ENCODE measurements around the gene COL4A2. TPM values are rescaled to one million over a fixed set of nuclear protein-coding genes. Genes with fewer than 3 reads are reported as not detected.

The COL4A2 gene
- polyA plus RNA-seq, 1 experiment = 208 TPM

- TF ChIP-seq, protein P1, sequence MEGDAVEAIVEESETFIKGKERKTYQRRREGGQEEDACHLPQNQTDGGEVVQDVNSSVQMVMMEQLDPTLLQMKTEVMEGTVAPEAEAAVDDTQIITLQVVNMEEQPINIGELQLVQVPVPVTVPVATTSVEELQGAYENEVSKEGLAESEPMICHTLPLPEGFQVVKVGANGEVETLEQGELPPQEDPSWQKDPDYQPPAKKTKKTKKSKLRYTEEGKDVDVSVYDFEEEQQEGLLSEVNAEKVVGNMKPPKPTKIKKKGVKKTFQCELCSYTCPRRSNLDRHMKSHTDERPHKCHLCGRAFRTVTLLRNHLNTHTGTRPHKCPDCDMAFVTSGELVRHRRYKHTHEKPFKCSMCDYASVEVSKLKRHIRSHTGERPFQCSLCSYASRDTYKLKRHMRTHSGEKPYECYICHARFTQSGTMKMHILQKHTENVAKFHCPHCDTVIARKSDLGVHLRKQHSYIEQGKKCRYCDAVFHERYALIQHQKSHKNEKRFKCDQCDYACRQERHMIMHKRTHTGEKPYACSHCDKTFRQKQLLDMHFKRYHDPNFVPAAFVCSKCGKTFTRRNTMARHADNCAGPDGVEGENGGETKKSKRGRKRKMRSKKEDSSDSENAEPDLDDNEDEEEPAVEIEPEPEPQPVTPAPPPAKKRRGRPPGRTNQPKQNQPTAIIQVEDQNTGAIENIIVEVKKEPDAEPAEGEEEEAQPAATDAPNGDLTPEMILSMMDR (IDR thresholded peaks at IDR 0.05; ENCODE audit: low read depth, low read length) = peak; percentile 34; the same call in 1 of the 2 replicates
- no peaks in the 10 kb centered on the region for H3K27me3 ChIP-seq (ENCODE audit: control insufficient read depth, insufficient read depth, low read length)
- DNase-seq (ENCODE audit: low read depth, low spot score) = peak; percentile 81
Observed at GRCh38 chr13:110323172-110323891, 16.2 kb downstream of the COL4A2 start.

DNA sequence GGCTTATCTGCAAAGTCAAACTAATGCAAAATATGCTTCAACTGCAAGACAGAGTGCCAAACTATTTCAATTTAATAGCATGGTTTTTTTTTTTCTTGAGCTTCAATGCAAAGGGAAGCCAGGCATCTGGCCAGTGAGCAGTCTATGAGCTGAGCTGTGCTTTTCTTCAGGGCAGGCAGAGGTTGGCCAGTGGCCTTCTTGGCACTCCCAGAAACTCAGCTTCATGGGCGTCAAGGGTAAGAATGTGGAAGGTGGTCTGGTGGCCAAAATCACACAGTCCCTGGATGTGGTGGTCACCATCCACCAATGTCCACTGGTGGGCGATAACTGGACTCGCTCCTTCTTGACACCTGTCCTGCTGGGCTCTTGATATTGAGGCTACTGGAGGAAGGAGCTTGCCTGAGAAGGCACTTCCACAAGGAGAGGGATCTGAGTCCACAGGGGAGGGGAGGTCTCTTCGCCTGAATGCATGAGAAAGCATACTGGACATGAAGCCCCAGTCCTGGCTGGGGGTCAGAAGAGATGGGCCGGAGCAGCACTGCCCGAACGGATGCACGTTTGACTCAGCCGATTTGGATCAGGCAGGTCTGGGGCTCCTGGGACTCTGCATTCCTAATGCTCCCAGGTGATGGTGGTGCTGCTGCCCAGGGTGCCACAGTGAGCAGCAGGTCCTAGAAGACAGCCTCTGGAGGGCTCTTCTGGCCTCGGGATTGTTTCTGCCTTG is 17.1 kb downstream of the COL4A2 start:
- Histone ChIP-seq H3K4me3 (ENCODE audit: low read depth, low read length) (no peak overlapping the region), H3K27ac (ENCODE audit: low read depth, low read length) (no peak overlapping the region), H3K27me3 (ENCODE audit: control insufficient read depth, insufficient read depth, low read length) (no peaks in the 10 kb centered on the region), H3K9me3 (ENCODE audit: control insufficient read depth, insufficient read depth, low read length) (no peaks in the 10 kb centered on the region; the same call in 1 of the 2 replicates)
- ChIA-PET CTCF (interaction anchor here (0.6 to 1.9 kb wide), 4 partner anchors 36 to 535 kb away, joined by 3 to 7 read pairs (median 4); no protein-coding TSS in a partner anchor), POLR2A (interaction anchor here (0.6 to 2.1 kb wide), 8 partner anchors 12 to 88 kb away, joined by 3 to 18 read pairs (median 7); partner anchors contain the start of genes COL4A1 and COL4A2)
- TF ChIP-seq, protein P1 (IDR thresholded peaks at IDR 0.05; ENCODE audit: low read depth, low read length) = no peak
- DNase-seq (ENCODE audit: low read depth, low spot score) = no peak

More at GRCh38 chr13:110323172-110323891, 16.2 kb downstream of the COL4A2 start:
- POLR2A ChIA-PET = interaction anchor here (0.9 to 2.1 kb wide), 12 partner anchors 9 to 88 kb away, joined by 3 to 18 read pairs (median 7); partner anchors contain the start of genes COL4A1 and COL4A2
- Histone ChIP-seq H3K9me3 (ENCODE audit: control insufficient read depth, insufficient read depth, low read length) (no peaks in the 10 kb centered on the region; the same call in 1 of the 2 replicates), H3K27ac (ENCODE audit: low read depth, low read length) (peak overlapping the region; percentile 75), H3K4me3 (ENCODE audit: low read depth, low read length) (no peak overlapping the region)
- CTCF ChIA-PET = interaction anchor here (0.6 to 1.9 kb wide), 4 partner anchors 76 to 536 kb away, joined by 3 to 7 read pairs (median 3); no protein-coding TSS in a partner anchor

DNA sequence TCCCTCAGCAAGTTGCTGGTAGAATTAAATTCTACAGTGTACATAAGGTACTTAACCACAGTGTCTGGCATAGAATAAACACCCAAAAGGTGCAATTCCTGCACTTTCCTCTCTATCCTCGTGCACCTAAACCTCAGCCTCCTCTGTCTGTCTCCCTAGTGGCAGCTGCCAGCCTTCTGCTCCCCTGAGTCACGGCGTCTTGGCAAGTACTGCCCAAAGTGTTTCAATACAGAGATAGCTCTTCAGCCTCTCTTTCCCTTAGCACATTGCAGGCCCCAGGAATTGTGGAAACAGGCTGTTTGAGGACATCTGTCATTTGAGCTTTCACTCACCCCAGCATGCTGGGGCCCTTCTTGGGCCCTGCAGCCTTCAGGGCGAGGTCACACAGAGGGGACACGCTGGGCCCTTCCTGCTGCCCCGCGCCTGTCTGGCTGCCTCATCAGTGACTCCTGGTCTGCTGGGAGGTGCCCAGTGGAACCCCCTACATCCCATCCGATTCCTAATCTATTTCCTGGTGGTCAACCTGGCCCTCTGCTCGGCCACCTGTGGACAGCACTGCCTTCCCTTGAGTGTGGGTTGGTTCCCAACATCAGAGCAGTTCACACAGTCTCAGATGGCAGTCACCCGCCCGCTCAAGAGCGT is 19.3 kb downstream of the COL4A2 start:
- CTCF ChIA-PET = no interaction called here
- POLR2A ChIA-PET = interaction anchor here (1.0 kb wide), 1 partner anchor 19 kb away, joined by 5 read pairs; the partner anchor contains the start of genes COL4A1 and COL4A2
- H3K4me3 ChIP-seq (ENCODE audit: low read depth, low read length) = no peak overlapping the region
- TF ChIP-seq, protein P1 (IDR thresholded peaks at IDR 0.05; ENCODE audit: low read depth, low read length) = no peak
- no peaks in the 10 kb centered on the region for H3K27me3 ChIP-seq (ENCODE audit: control insufficient read depth, insufficient read depth, low read length)
- no peaks in the 10 kb centered on the region; the same call in 1 of the 2 replicates for H3K9me3 ChIP-seq (ENCODE audit: control insufficient read depth, insufficient read depth, low read length)
- H3K27ac ChIP-seq (ENCODE audit: low read depth, low read length) = peak overlapping the region; percentile 21
- DNase-seq (ENCODE audit: low read depth, low spot score) = no peak

DNA sequence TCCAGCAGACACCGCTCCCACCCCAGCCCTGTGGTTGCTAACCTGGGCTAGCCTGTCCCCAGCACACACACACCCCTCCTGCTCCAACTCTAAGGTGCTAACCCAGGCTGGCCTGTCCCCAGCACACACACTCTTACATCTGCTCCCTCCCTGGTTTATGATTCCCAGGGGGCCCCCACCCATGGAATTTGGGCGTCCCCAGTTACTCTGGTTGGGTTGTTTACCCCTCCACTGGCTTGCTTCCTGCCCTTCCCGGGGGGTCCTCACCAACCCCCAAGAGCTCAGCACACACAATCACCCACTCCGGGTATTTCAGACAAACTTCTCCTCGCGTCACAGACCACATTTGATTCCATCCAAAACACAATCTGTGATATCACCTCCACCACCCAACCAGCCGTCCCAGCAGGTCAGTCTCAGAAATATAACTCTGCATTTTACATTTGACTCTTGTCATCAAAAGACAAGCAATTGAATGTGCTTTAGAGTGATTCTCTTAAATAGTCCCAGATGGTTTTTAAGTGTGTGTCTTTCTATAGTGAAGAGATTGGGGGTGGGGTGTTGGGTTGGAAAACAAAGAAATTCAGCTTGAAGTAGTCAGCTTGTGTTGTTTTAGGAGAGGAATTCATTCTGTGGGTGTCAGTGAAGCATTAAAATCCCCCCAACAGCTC is 20.1 kb downstream of the COL4A2 start:
- CTCF ChIA-PET = no interaction called here

More for the DNA sequence above, 20.1 kb downstream of the COL4A2 start:
- no peak for DNase-seq (ENCODE audit: low read depth, low spot score)
- H3K4me3 ChIP-seq (ENCODE audit: low read depth, low read length) = no peak overlapping the region
- peak overlapping the region; percentile 61 for H3K27ac ChIP-seq (ENCODE audit: low read depth, low read length)
- TF ChIP-seq, protein P1 (IDR thresholded peaks at IDR 0.05; ENCODE audit: low read depth, low read length) = no peak
- no peaks in the 10 kb centered on the region; the same call in 1 of the 2 replicates for H3K9me3 ChIP-seq (ENCODE audit: control insufficient read depth, insufficient read depth, low read length)
- H3K27me3 ChIP-seq (ENCODE audit: control insufficient read depth, insufficient read depth, low read length) = no peaks in the 10 kb centered on the region
- POLR2A ChIA-PET = interaction anchor here (1.1 kb wide), 1 partner anchor 20 kb away, joined by 3 read pairs; the partner anchor contains the start of genes COL4A1 and COL4A2
